ENCODE data around the gene HGS.

HGS gene

DNA sequence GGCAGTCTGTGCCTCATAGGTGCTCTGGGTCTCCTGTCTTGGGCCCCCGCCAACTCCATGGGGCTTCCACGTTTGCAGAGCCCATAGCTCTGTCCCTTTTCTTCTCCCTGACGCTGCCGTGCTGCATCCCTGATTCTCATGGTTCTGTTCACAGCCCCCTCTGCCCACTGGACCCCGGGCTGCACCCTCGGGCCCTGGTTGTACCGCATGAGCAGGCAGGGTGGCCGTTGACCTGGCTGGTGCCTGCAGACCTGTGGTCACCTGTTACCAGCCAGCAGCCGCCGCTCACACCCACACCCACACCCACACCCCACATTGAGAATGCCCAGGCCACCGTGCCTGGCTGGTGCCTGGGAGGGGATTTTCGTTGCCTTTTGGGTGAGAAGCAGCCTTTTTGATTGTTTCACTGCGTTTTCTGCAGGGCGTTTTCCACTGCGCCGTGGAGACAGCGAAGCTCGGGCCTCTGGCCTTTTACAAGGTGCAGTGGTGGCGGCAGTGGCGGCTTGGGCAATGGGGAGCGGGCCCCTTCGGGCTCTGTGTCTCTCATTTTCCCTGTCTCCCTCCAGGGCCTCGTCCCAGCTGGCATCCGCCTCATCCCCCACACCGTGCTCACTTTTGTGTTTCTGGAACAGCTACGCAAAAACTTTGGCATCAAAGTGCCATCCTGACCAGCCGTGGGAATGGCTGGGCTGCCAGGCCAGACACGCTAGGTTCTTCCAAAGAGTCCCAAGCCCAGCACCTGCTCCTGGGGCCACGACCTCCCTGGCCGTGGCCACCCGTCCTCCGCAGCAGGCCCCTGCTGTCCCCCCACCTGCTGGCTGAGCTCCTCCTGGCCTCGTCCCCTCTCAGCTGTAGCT lies 35.8 kb downstream of the HGS start:
- no peak for DNase-seq (ENCODE audit: low read depth in 1 of 2, low spot score in 1 of 2)
- H3K27me3 ChIP-seq (ENCODE audit: insufficient read depth, poor library complexity, severe bottlenecking) = no peaks in the 10 kb centered on the region
- no peak overlapping the region for H3K27ac ChIP-seq (replicated peaks)
- TF ChIP-seq, protein P1, sequence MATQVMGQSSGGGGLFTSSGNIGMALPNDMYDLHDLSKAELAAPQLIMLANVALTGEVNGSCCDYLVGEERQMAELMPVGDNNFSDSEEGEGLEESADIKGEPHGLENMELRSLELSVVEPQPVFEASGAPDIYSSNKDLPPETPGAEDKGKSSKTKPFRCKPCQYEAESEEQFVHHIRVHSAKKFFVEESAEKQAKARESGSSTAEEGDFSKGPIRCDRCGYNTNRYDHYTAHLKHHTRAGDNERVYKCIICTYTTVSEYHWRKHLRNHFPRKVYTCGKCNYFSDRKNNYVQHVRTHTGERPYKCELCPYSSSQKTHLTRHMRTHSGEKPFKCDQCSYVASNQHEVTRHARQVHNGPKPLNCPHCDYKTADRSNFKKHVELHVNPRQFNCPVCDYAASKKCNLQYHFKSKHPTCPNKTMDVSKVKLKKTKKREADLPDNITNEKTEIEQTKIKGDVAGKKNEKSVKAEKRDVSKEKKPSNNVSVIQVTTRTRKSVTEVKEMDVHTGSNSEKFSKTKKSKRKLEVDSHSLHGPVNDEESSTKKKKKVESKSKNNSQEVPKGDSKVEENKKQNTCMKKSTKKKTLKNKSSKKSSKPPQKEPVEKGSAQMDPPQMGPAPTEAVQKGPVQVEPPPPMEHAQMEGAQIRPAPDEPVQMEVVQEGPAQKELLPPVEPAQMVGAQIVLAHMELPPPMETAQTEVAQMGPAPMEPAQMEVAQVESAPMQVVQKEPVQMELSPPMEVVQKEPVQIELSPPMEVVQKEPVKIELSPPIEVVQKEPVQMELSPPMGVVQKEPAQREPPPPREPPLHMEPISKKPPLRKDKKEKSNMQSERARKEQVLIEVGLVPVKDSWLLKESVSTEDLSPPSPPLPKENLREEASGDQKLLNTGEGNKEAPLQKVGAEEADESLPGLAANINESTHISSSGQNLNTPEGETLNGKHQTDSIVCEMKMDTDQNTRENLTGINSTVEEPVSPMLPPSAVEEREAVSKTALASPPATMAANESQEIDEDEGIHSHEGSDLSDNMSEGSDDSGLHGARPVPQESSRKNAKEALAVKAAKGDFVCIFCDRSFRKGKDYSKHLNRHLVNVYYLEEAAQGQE (IDR thresholded peaks at IDR 0.05; ENCODE audit: insufficient replicate concordance, low read depth) = no peak
- TF ChIP-seq GABPA (IDR thresholded peaks at IDR 0.05; ENCODE audit: low read depth) (no peak), SPI1 (IDR thresholded peaks at IDR 0.05; ENCODE audit: borderline replicate concordance, low read depth) (no peak), POLR2AphosphoS5 (IDR thresholded peaks at IDR 0.05; ENCODE audit: low read depth) (no peak)
- TF ChIP-seq, protein P2, sequence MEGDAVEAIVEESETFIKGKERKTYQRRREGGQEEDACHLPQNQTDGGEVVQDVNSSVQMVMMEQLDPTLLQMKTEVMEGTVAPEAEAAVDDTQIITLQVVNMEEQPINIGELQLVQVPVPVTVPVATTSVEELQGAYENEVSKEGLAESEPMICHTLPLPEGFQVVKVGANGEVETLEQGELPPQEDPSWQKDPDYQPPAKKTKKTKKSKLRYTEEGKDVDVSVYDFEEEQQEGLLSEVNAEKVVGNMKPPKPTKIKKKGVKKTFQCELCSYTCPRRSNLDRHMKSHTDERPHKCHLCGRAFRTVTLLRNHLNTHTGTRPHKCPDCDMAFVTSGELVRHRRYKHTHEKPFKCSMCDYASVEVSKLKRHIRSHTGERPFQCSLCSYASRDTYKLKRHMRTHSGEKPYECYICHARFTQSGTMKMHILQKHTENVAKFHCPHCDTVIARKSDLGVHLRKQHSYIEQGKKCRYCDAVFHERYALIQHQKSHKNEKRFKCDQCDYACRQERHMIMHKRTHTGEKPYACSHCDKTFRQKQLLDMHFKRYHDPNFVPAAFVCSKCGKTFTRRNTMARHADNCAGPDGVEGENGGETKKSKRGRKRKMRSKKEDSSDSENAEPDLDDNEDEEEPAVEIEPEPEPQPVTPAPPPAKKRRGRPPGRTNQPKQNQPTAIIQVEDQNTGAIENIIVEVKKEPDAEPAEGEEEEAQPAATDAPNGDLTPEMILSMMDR (IDR thresholded peaks at IDR 0.05; ENCODE audit: insufficient read depth, low read length) = no peak
- no peak overlapping the region for H3K4me3 ChIP-seq (replicated peaks; ENCODE audit: insufficient read depth, low read length)

- no peak for DNase-seq (ENCODE audit: low read depth in 1 of 2, low spot score in 1 of 2)
- H3K27ac ChIP-seq (replicated peaks) = no peak overlapping the region
- no peaks in the 10 kb centered on the region for H3K27me3 ChIP-seq (ENCODE audit: insufficient read depth, poor library complexity, severe bottlenecking)
- no peak overlapping the region for H3K4me3 ChIP-seq (replicated peaks; ENCODE audit: insufficient read depth, low read length)
- TF ChIP-seq SPI1 (IDR thresholded peaks at IDR 0.05; ENCODE audit: borderline replicate concordance, low read depth) (no peak), GABPA (IDR thresholded peaks at IDR 0.05; ENCODE audit: low read depth) (no peak)
- TF ChIP-seq, protein P2 (IDR thresholded peaks at IDR 0.05; ENCODE audit: insufficient read depth, low read length) = no peak
Observed at GRCh38 chr17:81720267-81721071, 36.7 kb downstream of the HGS start.

- TF ChIP-seq, protein P1 (IDR thresholded peaks at IDR 0.05; ENCODE audit: insufficient replicate concordance, low read depth) = no peak
- peak; percentile 46 for TF ChIP-seq POLR2AphosphoS5 (IDR thresholded peaks at IDR 0.05; ENCODE audit: low read depth)
- no peak overlapping the region for H3K4me3 ChIP-seq (replicated peaks; ENCODE audit: insufficient read depth, low read length)
- no peak overlapping the region for H3K27ac ChIP-seq (replicated peaks)
- no peak for DNase-seq (ENCODE audit: low read depth in 1 of 2, low spot score in 1 of 2)
- no peaks in the 10 kb centered on the region for H3K27me3 ChIP-seq (ENCODE audit: insufficient read depth, poor library complexity, severe bottlenecking)
Observed at GRCh38 chr17:81722184-81723120, 38.6 kb downstream of the HGS start.
